C4-2B (cell line): ENCODE results near the gene HMGN1.

Experiments
- CTCF ChIP-seq: fragments of 450-650 bp; conservative IDR thresholded peaks from 2 replicates; pipeline ENCODE4 v1.5.1; 2017; ENCODE audit warnings: mild to moderate bottlenecking
- ZFX ChIP-seq: fragments of 450-650 bp; IDR thresholded peaks from 2 replicates; pipeline ENCODE4 v1.6.1; 2017

DNA sequence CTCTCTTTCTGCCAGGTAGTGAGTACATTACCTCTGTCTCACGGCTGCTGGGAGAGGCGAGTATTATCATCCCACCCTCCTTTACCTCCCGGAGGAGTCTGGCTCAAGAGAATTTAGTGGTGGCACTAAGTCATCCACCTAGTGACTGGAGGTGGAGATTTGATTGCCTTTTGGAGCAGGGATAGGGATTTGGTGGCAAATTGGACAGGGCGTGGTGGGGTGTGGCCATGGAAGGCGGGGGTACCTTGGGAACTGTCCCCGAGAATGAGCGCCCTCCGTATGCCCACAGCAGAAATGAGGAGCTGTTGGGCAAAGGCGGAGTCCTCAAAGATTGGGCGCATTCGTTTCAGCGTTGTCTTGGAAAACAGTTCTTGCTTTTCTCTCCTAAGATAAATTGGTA lies 32.1 kb upstream of the HMGN1 start:
- TF ChIP-seq CTCF (no peak), ZFX (no peak)
